Uterus (tissue), 4 donors: ENCODE data around the gene CEBPZOS. TPM values are rescaled to one million over a fixed set of nuclear protein-coding genes. Genes with fewer than 3 reads are reported as not detected.

Experiments
- DNase-seq, 2 donors: peaks; one replicate each; pipeline ENCODE4 v3.0.0-alpha.2; 2019 to 2020
- H3K27ac ChIP-seq, 2 donors: fragments of 200-600 bp; sonication (generic); 1 replicate in 1 of 2; 2 replicates in 1 of 2; pipeline ENCODE4 v1.5.1; 2016 to 2018
- H3K27me3 ChIP-seq, 2 donors: fragments of 200-600 bp; sonication (generic); one replicate each; pipeline ENCODE4 v1.5.1; 2018 to 2019; ENCODE audit warnings: control low read depth in 1 of 2
- H3K36me3 ChIP-seq, 2 donors: fragments of 200-600 bp; sonication (generic); one replicate each; pipeline ENCODE4 v1.5.1; 2019; ENCODE audit warnings: control low read depth in 1 of 2
- H3K4me1 ChIP-seq, 2 donors: fragments of 200-600 bp; sonication (generic); one replicate each; pipeline ENCODE4 v1.5.1; 2018 to 2019; ENCODE audit warnings: control low read depth in 1 of 2
- H3K4me3 ChIP-seq, 2 donors: fragments of 200-600 bp; sonication (generic); 1 replicate in 1 of 2; 2 replicates in 1 of 2; pipeline ENCODE4 v1.5.1; 2018 to 2019; ENCODE audit warnings: mild to moderate bottlenecking in 1 of 2
- H3K9me3 ChIP-seq, 2 donors: fragments of 200-600 bp; sonication (generic); one replicate each; pipeline ENCODE4 v1.5.1; 2019; ENCODE audit warnings: control low read depth in 1 of 2
- CTCF ChIP-seq, 4 experiments: fragments of 200-600 bp in 2 of 4; fragments of 450-650 bp in 2 of 4; sonication (generic) in 2 of 4; IDR thresholded peaks; one replicate each; pipeline ENCODE4 v1.5.1; 2016 to 2019; ENCODE audit warnings: antibody characterized with exemption in 4 of 4, mild to moderate bottlenecking in 2 of 4, moderate library complexity in 1 of 4
- POLR2A ChIP-seq, 2 donors: fragments of 450-650 bp; IDR thresholded peaks; one replicate each; pipeline ENCODE4 v1.6.1; 2016; ENCODE audit warnings: antibody characterized with exemption in 2 of 2, mild to moderate bottlenecking in 1 of 2, moderate library complexity in 1 of 2
- intact Hi-C: fragments of 100-400 bp; cut with DNase I; formaldehyde crosslinking; loops from one replicate; pipeline ENCODE4 v1.15.1; 2023; ENCODE audit warnings: low total_unique reads
- total RNA-seq, 4 donors: library from RNA; depleted of rRNA in 3 of 4; stranded (reverse); fragments of >200 nt in 3 of 4; gene quantifications; one replicate each; pipeline versions ENCODE4 v1.1.0 to v1.2.4, GENCODE V29; 2014 to 2023
- donor health status: DM: yes; HTN: yes; CAD: no.

The CEBPZOS gene
- total RNA-seq, 4 donors from 2014 or later = 6.2 to 49.4 (median 16.3) TPM

GRCh38 chr2:37181726-37182684 lies 14.3 kb upstream of the CEBPZOS start:
- intact Hi-C loops = no loop called here
- no peak for DNase-seq
- no peaks in the 10 kb centered on the region for H3K36me3 ChIP-seq
- no peak overlapping the region for H3K4me3 ChIP-seq
- H3K4me1 ChIP-seq = no peaks in the 10 kb centered on the region
- TF ChIP-seq POLR2A (IDR thresholded peaks at IDR 0.05) = no peak
- H3K27ac ChIP-seq = no peak overlapping the region
- no peaks in the 10 kb centered on the region for H3K9me3 ChIP-seq
- no peaks in the 10 kb centered on the region for H3K27me3 ChIP-seq

GRCh38 chr2:37188570-37188969 lies 7.7 kb upstream of the CEBPZOS start, which contains the start of gene SULT6B1:
Gene SULT6B1, minus strand, starts transcription at chr2:37188670. Its CDS starts 30 bp downstream, at chr2:37188640.
- DNase-seq = no peak
- H3K4me1 ChIP-seq = no peaks in the 10 kb centered on the region
- intact Hi-C loops = no loop called here
- H3K27ac ChIP-seq = no peak within 1 kb of the TSS
- H3K9me3 ChIP-seq = no peaks in the 10 kb centered on the region
- no peaks in the 10 kb centered on the region for H3K36me3 ChIP-seq
- no peak within 1 kb of the TSS for H3K4me3 ChIP-seq
- H3K27me3 ChIP-seq = no peaks in the 10 kb centered on the region
- TF ChIP-seq POLR2A (IDR thresholded peaks at IDR 0.05) (no peak), CTCF (IDR thresholded peaks at IDR 0.05) (no peak)

- H3K27ac ChIP-seq = no peak overlapping the region
Observed at GRCh38 chr2:37189452-37190153, 6.7 kb upstream of the CEBPZOS start.

GRCh38 chr2:37190290-37190689 lies 6.0 kb upstream of the CEBPZOS start:
- Histone ChIP-seq H3K27me3 (no peaks in the 10 kb centered on the region), H3K36me3 (no peaks in the 10 kb centered on the region), H3K9me3 (no peaks in the 10 kb centered on the region), H3K27ac (no peak overlapping the region), H3K4me1 (no peaks in the 10 kb centered on the region), H3K4me3 (no peak overlapping the region)
- TF ChIP-seq POLR2A (IDR thresholded peaks at IDR 0.05) = no peak
- no peak for TF ChIP-seq CTCF (IDR thresholded peaks at IDR 0.05)
- intact Hi-C loops = no loop called here
- DNase-seq = no peak

More at GRCh38 chr2:37189452-37190153, 6.7 kb upstream of the CEBPZOS start:
- no peaks in the 10 kb centered on the region for H3K4me1 ChIP-seq
- no peak for DNase-seq
- intact Hi-C loops = no loop called here
- TF ChIP-seq POLR2A (IDR thresholded peaks at IDR 0.05) = no peak
- no peak for TF ChIP-seq CTCF (IDR thresholded peaks at IDR 0.05)
- no peaks in the 10 kb centered on the region for H3K27me3 ChIP-seq
- no peaks in the 10 kb centered on the region for H3K36me3 ChIP-seq
- H3K4me3 ChIP-seq = no peak overlapping the region
- no peaks in the 10 kb centered on the region for H3K9me3 ChIP-seq

- no peaks in the 10 kb centered on the region for H3K36me3 ChIP-seq
- H3K9me3 ChIP-seq = no peaks in the 10 kb centered on the region
- no peak for DNase-seq
- no peak overlapping the region for H3K4me3 ChIP-seq
- no peak for TF ChIP-seq POLR2A (IDR thresholded peaks at IDR 0.05)
- TF ChIP-seq CTCF (IDR thresholded peaks at IDR 0.05) = no peak
- intact Hi-C loops = no loop called here
- H3K27ac ChIP-seq = no peak overlapping the region
- H3K4me1 ChIP-seq = no peaks in the 10 kb centered on the region
- H3K27me3 ChIP-seq = no peaks in the 10 kb centered on the region
Observed at GRCh38 chr2:37191253-37191652, 5.0 kb upstream of the CEBPZOS start.
